A375 (cell line): ENCODE measurements around the gene PICK1. TPM values are rescaled to one million over a fixed set of nuclear protein-coding genes. Genes with fewer than 3 reads are reported as not detected.

Experiments
- total RNA-seq: library from RNA; depleted of rRNA; stranded (reverse); fragments of >200 nt; shearing (Covaris generic); gene quantifications from 2 replicates; pipeline ENCODE4 v1.2.3, GENCODE V29; 2014; rRNA removed

Gene PICK1
- total RNA-seq = 30.3 and 33.0 TPM in 2 replicates

GRCh38 chr22:38056969-38057891 is at the start of gene PICK1:
Gene PICK1, plus strand, starts transcription at chr22:38057404. Its CDS starts 406 bp downstream, at chr22:38057810.

GRCh38 chr22:38083931-38084631 is 26.9 kb downstream of the PICK1 start, which contains the start of gene SLC16A8:
Gene SLC16A8, minus strand, starts transcription at chr22:38084184. Its CDS starts 1,311 bp downstream, at chr22:38082873.

DNA sequence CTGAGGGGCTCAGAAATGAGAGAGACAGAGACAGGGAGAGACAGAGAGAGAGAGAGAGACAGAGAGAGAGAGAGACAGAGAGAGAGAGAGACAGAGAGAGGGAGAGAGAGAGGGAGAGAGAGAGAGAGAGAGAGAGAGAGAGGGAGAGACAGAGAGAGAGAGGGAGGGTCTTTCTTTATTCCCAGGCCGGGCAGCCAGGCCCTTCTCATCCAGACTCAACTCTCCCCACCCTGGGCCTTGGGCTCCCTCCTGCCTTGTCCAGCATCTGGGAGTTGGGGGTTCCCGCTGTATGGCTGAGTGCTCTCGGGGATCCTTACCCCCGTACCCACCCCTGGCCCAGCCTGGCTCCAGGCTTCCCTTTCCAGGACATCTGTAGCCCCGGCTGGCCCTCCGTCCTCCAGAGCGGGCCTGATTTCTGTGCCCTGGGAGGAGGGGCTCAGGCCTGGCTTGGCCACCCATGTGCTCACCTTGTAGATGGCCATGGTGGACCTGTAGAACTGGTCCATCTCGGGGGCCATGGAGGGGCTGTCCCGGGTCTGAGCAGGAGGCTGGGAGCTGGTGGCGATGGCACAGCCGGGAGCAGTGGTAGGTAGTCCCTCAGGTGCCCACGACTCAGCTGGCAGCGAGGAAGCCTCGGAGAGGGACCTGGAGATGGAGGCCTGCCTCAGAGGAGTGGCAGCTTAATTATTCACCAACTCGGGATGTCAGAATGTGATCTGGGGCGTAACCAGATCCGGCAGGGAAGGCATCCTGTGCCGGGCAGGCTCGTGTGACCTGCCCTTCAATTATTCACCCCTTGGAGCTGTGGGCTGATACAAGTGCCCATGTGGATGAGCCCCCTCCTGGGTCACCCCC is 53.0 kb downstream of the PICK1 start, which contains the start of gene BAIAP2L2:
BAIAP2L2 (minus strand) TSS at position 677 of the 855 bp plus-strand sequence; CDS start at position 518, 159 bp downstream.

Other genes with a start within 250 kb of the PICK1 start
- 14.6 and 17.4 TPM in 2 replicates for gene GCAT, start 249.5 kb upstream of the PICK1 start, total RNA-seq
- not detected in 2 replicates for gene GALR3, start 234.0 kb upstream of the PICK1 start, total RNA-seq
- gene ANKRD54, start 213.1 kb upstream of the PICK1 start, total RNA-seq = 43.5 and 50.7 TPM in 2 replicates
- 429 and 461 TPM in 2 replicates for gene EIF3L, start 208.0 kb upstream of the PICK1 start, total RNA-seq
- 56.4 and 64.6 TPM in 2 replicates for gene MICALL1, start 151.1 kb upstream of the PICK1 start, total RNA-seq
- 1.0 TPM in 1 of 2 replicates, not detected in the other for gene C22orf23, start 103.8 kb upstream of the PICK1 start, total RNA-seq
- gene POLR2F, start 103.7 kb upstream of the PICK1 start, total RNA-seq = 484 and 496 TPM in 2 replicates
- 240 and 303 TPM in 2 replicates for gene SOX10, start 72.8 kb upstream of the PICK1 start, total RNA-seq
- not detected in 2 replicates for gene SLC16A8, start 26.8 kb downstream of the PICK1 start, total RNA-seq
- gene BAIAP2L2, start 53.3 kb downstream of the PICK1 start, total RNA-seq = 44.1 and 48.5 TPM in 2 replicates
- gene PLA2G6, start 124.4 kb downstream of the PICK1 start, total RNA-seq = 19.7 and 20.1 TPM in 2 replicates
- gene MAFF, start 144.6 kb downstream of the PICK1 start, total RNA-seq = 57.0 and 62.2 TPM in 2 replicates
- 11.4 and 18.7 TPM in 2 replicates for gene TMEM184B, start 215.6 kb downstream of the PICK1 start, total RNA-seq